Endometrial microvascular endothelial cells (primary cell): Measurements from ENCODE around the gene VPS72. TPM values are rescaled to one million over a fixed set of nuclear protein-coding genes. Genes with fewer than 3 reads are reported as not detected.
"Not testable (repeated sequence)": the region's sequence is repeated elsewhere in the genome, so short reads cannot be mapped to it uniquely, and the experiment has no call there.

Experiments used
- in situ Hi-C: cut with HindIII; loops from 2 replicates; pipeline ENCODE4 v1.10.0; 2017; ENCODE audit warnings: low sequenced_read_pairs, low pct_unique_long_range_greater_than_20kb; ENCODE audit errors: inconsistent ontology term
- total RNA-seq: library from RNA; depleted of rRNA; stranded (reverse); fragments of >200 nt; gene quantifications from one replicate; pipeline ENCODE4 v1.2.3, GENCODE V29; 2015; ENCODE audit errors: inconsistent ontology term

The VPS72 gene
- total RNA-seq, 1 donor from 2014 or later, result 69.4 TPM

- in situ Hi-C loops, result no loop called here
Observed at GRCh38 chr1:151193304-151193703, 3.3 kb upstream of the VPS72 start.

GRCh38 chr1:151192047-151192446, 2.0 kb upstream of the VPS72 start:
- in situ Hi-C loops, result no loop called here

DNA sequence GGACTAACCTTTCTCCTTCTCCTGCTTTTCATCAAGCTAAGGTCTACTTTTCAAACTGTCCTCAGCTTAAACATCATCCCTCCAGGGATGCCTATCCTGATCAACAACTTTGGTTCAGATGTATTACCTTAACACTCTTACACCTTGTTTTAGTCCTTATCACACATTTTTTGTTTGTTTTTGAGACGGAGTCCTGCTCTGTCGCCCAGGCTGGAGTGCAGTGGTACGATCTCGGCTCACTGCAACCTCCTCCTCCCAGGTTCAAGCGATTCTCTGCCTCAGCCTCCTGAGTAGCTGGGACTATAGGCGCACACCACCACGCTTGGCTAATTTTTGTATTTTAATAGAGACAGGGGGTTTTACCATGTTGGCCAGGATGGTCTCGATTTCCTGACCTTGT, 1.3 kb downstream of the VPS72 start:
- in situ Hi-C loops, result not testable (repeated sequence)

- in situ Hi-C loops, result no loop called here
Observed at GRCh38 chr1:151187205-151187604, 2.8 kb downstream of the VPS72 start.

DNA sequence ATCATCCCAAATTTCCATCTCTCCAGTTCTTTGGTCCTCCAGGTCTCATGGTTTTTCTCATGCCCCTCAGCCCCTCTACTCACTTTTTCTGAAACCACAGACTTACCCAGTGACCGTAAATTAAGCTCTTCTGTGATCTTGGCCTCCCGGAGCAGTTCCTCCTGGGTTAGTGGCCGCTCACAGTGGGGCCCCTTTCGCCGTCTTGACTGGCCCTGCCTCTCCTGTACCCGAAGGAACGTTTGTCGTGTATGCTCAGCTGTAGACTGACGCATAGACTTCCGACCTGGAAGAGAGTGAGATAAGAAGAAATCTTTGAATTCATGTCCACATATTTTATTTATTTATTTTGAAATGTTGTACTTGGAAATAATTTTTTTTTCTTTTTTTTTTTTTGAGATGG, 5.8 kb downstream of the VPS72 start:
- in situ Hi-C loops, result no loop called here

GRCh38 chr1:151176514-151177045, 13.4 kb downstream of the VPS72 start:
- in situ Hi-C loops, result no loop called here

DNA sequence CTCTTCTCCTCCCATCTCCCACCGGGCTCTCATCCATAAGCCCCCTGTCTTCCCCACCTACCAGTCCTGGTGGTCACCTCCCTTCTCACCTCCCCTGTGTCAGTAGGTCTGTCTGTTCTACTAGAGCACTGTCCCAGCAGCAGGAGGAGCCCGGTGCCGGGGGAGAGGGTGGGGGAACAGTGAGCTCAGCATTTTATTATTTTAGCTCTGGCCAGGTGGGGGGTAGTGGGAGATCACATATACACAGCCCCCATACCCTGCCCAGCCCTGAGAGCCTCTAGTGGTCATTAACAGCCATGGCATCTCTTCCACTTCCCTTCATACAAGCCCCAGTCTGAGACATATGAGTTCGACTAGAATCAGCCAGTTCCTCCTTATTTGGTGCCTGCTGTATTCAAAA, 14.1 kb downstream of the VPS72 start, which contains the start of gene TMOD4:
Gene TMOD4, minus strand, starts transcription at position 119 of the 400 bp plus-strand sequence. CDS start 1,106 bp downstream, outside the sequence.
- in situ Hi-C loops, result no loop called here

DNA sequence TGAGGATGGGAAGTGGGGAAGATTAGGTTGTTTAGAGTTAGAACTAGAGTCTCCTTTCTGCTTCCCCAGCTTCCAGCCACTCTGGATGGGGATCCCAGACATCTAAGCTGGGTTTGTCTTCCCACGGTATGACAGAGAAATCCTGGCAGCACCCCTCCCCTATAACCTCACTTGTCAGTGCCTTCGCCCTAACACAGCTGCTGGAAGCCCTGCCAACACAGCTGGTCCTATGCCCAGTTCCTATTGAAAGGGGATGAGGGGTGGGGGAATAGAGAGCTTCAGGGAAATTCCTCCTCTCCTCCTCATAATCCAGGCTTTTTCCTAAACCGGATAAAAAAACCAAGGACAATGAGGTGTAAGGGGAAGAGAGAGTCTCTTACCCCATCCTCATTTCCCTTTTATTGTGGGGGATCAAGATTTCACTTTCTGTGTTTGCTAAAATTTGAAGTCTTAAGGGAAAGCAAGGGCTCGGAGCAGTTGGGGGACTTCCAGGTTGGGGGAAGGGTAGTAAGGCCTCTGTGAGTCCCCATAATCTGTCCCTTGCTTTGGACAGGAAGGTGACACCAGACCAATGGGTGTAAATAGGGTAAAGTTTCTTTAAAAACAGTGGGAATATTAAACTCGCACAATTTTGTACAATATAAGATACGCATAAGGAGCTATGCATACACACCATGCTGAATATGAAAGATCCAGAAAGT, 14.8 kb downstream of the VPS72 start:
- in situ Hi-C loops, result no loop called here

GRCh38 chr1:151171190-151171589, 18.8 kb downstream of the VPS72 start:
- in situ Hi-C loops, result no loop called here

- in situ Hi-C loops, result no loop called here
Observed at GRCh38 chr1:151167116-151167515, 22.9 kb downstream of the VPS72 start.

- in situ Hi-C loops, result no loop called here
Observed at GRCh38 chr1:151166505-151166956, 23.5 kb downstream of the VPS72 start.

DNA sequence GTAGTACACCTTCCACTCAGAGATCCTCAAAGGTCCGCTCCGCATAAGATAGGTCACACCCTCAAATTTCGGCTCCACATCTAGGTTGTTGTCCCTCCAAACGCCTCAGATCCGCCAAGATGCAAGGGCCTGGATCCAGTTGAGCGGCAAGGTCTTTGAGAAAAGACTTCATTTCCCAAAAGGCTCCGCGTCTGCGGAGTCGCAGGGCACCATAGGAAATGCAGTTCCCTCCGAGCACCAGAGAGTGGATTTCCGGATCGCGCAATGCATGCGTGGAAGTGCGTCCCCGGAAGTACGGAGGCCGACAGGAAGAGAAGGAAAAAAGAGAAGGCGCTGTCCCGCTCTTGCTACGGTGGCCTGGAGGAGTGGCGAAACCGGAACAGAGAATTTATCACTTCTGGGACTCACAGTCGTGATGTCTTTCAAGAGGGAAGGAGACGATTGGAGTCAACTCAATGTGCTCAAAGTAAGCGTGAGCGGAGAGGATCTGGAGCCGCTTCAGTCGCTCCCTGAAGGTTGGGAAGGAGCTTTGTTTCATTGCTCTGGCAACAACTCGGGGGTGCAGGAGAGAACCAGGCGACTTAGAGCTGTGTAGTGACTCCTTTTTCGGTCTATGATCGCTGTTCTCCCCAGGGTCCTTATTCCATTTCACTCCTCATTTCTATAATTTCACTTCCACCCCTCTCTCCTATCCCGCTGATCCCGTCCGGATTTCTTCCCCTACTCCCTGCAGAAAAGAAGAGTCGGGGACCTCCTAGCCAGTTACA, 24.1 kb downstream of the VPS72 start, which contains the start of the genes LYSMD1 and SCNM1:
Gene LYSMD1, minus strand, starts transcription at position 165 of the 767 bp plus-strand sequence. CDS start 644 bp downstream, outside the sequence.
Gene SCNM1, plus strand, starts transcription at position 407 of the 767 bp plus-strand sequence. Its CDS starts 9 bp downstream, at position 416.
- in situ Hi-C loops, result no loop called here

DNA sequence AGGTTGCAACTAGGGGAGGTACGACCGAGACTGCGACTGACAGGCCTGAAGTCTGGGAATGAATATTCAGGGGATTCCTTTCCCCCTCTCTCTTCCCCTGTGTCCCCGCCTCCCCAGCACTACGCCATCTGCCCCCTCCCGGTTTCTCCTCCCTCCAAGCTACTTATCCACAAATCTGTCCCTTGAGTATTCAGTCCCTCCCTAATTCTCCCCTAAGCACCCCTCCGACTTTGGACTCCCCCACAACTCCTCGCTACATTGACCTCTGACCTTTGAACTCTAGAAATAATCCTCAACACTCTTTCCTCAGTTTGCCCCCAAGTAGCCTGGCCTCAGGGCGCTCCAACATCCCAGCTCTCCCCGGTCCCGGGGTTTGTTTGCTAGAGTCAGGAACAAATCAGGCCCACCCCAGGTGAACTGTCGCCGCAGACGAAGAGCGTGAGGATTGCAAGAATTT, 24.7 kb downstream of the VPS72 start:
- in situ Hi-C loops, result no loop called here

GRCh38 chr1:151164732-151165280, 25.2 kb downstream of the VPS72 start:
- in situ Hi-C loops, result no loop called here

GRCh38 chr1:151159373-151159772, 30.6 kb downstream of the VPS72 start:
- in situ Hi-C loops, result no loop called here

GRCh38 chr1:151158751-151159251, 31.2 kb downstream of the VPS72 start:
- in situ Hi-C loops, result no loop called here

GRCh38 chr1:151158326-151158725, 31.7 kb downstream of the VPS72 start:
- in situ Hi-C loops, result no loop called here

- in situ Hi-C loops, result no loop called here
Observed at GRCh38 chr1:151157067-151157531, 32.9 kb downstream of the VPS72 start.

DNA sequence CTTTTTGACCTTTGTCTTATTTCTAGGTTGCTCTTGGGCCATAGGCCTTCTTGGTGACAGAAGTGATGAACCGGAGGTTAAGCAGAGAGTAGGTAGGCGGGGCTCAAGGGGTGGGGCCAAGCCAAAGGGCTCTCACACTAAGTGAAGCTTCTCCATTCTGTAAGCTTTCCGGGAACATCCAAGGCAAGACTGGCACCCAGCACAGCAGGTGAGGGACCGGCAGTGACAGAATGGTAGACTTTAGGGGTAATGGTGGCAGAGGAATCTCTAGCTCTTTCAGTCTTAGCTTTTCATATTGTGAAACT, 33.5 kb downstream of the VPS72 start, which contains the start of gene TNFAIP8L2:
Gene TNFAIP8L2, plus strand, starts transcription at position 135 of the 305 bp plus-strand sequence. CDS start 2,049 bp downstream, outside the sequence.
- in situ Hi-C loops, result no loop called here
